ENCODE data around the gene ARMC9. TPM values are rescaled to one million over a fixed set of nuclear protein-coding genes. Genes with fewer than 3 reads are reported as not detected.
"Not testable (repeated sequence)": the region's sequence is repeated elsewhere in the genome, so short reads cannot be mapped to it uniquely, and the experiment has no call there.

ARMC9 gene
- total and polyA plus RNA-seq, 8 donors, result 4.5 to 114 (median 11.0) TPM

DNA sequence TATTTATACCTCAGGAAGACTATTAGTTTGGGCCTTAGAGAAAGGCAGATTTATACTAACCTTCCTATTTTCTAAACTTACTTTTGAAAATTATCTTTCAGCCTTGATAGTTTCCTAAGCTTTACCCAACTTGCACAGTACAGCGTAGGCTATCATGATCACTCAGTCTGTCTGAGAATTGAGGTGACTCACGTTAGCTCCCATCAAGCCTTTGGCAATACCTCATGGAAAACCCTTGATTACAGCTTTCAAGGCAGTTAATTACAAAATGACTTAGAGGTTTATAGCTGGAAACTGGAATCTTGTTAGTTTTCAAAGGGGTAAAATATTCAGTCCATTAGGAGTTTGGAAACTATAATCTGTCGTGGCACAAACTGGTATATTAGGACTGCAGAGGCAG is 26.4 kb upstream of the ARMC9 start:
- WGBS, 5 donors, result 75 to 96% (median 90%) methylated on average over 3 of the region's 3 CpGs
- Histone ChIP-seq H3K36me3 (peaks cover 4 to 85% (median 72%) of the 10 kb centered on the region in 4 donors), H3K4me1 (peaks cover 0 to 27% (median 0%) of the 10 kb centered on the region in 4 donors), H3K9me3 (no peaks in the 10 kb centered on the region), H3K27me3 (no peaks in the 10 kb centered on the region), H3K4me3 (no peak overlapping the region), H3K27ac (no peak overlapping the region)
- no peak for TF ChIP-seq POLR2A (IDR thresholded peaks at IDR 0.05)
- no peak for TF ChIP-seq POLR2AphosphoS5 (IDR thresholded peaks at IDR 0.05)
- no peak for TF ChIP-seq EP300 (IDR thresholded peaks at IDR 0.05)
- TF ChIP-seq, protein P1, sequence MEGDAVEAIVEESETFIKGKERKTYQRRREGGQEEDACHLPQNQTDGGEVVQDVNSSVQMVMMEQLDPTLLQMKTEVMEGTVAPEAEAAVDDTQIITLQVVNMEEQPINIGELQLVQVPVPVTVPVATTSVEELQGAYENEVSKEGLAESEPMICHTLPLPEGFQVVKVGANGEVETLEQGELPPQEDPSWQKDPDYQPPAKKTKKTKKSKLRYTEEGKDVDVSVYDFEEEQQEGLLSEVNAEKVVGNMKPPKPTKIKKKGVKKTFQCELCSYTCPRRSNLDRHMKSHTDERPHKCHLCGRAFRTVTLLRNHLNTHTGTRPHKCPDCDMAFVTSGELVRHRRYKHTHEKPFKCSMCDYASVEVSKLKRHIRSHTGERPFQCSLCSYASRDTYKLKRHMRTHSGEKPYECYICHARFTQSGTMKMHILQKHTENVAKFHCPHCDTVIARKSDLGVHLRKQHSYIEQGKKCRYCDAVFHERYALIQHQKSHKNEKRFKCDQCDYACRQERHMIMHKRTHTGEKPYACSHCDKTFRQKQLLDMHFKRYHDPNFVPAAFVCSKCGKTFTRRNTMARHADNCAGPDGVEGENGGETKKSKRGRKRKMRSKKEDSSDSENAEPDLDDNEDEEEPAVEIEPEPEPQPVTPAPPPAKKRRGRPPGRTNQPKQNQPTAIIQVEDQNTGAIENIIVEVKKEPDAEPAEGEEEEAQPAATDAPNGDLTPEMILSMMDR (IDR thresholded peaks at IDR 0.05), result no peak
- DNase-seq, result no peak
- intact Hi-C loops (cut with DNase I; ENCODE audit: low total_unique reads), result no loop called here

DNA sequence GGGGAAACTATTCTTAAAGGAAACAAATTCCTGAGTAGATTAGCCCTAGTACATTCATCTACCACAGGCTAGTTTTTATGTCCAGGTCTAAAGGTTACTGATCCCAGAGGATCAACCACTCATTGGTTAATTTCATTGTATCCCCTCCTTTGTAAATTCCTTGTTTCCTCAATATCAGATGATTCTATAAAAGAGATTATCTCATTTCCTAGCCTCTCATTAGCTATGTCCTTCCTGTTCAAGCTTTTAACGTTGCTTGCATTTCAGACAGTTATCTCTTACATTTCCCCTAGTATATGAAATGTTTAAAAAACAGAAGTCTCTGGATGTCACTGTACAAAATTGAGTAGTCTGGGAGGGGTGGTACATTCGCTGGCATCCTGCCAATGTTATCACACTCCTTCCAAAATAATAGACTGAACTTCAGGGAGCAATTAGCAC is 24.2 kb upstream of the ARMC9 start:
- Histone ChIP-seq H3K4me1 (peaks cover 0 to 23% (median 0%) of the 10 kb centered on the region in 4 donors), H3K36me3 (peaks cover 4 to 63% (median 56%) of the 10 kb centered on the region in 4 donors), H3K9me3 (no peaks in the 10 kb centered on the region), H3K27me3 (no peaks in the 10 kb centered on the region), H3K4me3 (no peak overlapping the region), H3K27ac (no peak overlapping the region)
- TF ChIP-seq POLR2A (IDR thresholded peaks at IDR 0.05) (no peak), POLR2AphosphoS5 (IDR thresholded peaks at IDR 0.05) (no peak), EP300 (IDR thresholded peaks at IDR 0.05) (no peak)
- TF ChIP-seq, protein P1 (IDR thresholded peaks at IDR 0.05), result no peak
- intact Hi-C loops (cut with DNase I; ENCODE audit: low total_unique reads), result no loop called here
- WGBS, 5 donors, result 35 to 57% (median 51%) methylated on average over 2 of the region's 2 CpGs
- no peak for DNase-seq

DNA sequence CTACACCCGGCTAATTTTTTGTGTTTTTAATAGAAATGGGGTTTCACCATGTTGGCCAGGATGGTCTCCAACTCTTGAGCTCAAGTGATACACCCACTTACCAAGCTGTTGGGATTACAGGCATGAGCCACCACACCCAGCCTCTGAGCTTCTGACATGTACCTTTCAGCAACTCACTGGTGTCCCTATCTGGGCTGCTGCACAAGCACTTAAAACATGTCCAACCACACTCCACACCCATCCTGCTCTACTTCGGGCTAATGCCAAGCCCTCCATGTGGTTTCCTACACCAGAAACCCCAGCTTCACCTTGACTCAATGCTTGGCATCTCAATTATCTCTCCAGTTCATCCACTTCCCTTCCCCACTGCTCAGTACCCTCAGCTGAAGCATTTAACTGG is 22.4 kb upstream of the ARMC9 start:
- 83 to 96% (median 88%) methylated on average over 2 of the region's 2 CpGs for WGBS, 5 donors
- no peak for DNase-seq

DNA sequence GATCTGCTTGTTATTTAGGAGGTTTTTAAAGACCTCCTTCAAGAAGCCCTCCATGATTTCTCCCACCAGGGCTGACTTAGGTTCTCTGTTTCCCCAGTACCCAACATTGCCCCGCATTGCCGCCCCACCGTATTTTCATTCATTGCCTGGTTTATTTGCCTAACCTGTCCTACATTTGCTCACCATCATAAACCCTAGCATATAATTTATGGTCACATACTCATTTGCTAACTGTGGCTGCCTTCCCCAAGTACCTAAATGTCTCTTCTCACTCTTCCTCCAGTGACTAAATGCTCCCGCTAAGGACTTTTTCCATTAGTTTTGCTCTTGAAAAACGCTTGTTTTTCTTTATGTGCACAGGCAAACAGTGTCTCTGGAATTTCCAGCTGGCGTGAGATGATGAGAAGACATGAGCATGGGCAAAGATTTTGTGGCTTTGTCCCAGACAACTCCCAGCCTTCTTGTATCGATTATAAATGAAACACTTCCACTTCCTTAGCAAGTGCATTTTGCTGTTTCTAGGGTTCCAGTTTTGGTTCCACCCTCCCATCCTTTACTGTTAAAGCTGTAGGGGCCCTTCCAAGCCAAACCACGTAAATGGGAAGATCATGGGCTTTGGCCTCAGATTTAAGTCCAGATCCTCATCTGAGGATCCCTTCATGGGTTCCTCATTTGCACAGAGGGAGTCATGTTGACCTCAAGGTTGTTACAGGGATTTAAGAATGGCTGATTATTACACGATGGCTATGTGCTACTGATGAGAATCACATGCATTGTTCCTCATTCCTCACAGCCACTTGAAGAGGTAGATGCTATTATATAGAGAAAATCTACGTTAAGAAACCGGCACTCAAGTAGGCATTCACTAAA is 21.0 kb upstream of the ARMC9 start:
- WGBS, 5 donors, result 84 to 89% (median 88%) methylated on average over 11 of the region's 11 CpGs
- no peak for DNase-seq
- no peaks in the 10 kb centered on the region for H3K9me3 ChIP-seq
- peaks cover 0 to 40% (median 2%) of the 10 kb centered on the region in 4 donors for H3K4me1 ChIP-seq
- intact Hi-C loops (cut with DNase I; ENCODE audit: low total_unique reads), result no loop called here
- no peak overlapping the region for H3K27ac ChIP-seq
- TF ChIP-seq POLR2A (IDR thresholded peaks at IDR 0.05), result no peak
- TF ChIP-seq, protein P1 (IDR thresholded peaks at IDR 0.05), result no peak
- no peak for TF ChIP-seq POLR2AphosphoS5 (IDR thresholded peaks at IDR 0.05)
- no peak for TF ChIP-seq EP300 (IDR thresholded peaks at IDR 0.05)
- H3K27me3 ChIP-seq, result no peaks in the 10 kb centered on the region
- H3K36me3 ChIP-seq, result peaks cover 4 to 34% (median 28%) of the 10 kb centered on the region in 4 donors
- no peak overlapping the region for H3K4me3 ChIP-seq

More for the DNA sequence above, 22.4 kb upstream of the ARMC9 start:
- Histone ChIP-seq H3K36me3 (peaks cover 4 to 46% (median 42%) of the 10 kb centered on the region in 4 donors), H3K27me3 (no peaks in the 10 kb centered on the region), H3K4me1 (peaks cover 0 to 32% (median 0%) of the 10 kb centered on the region in 4 donors), H3K27ac (no peak overlapping the region), H3K9me3 (no peaks in the 10 kb centered on the region), H3K4me3 (no peak overlapping the region)
- no peak for TF ChIP-seq EP300 (IDR thresholded peaks at IDR 0.05)
- TF ChIP-seq, protein P1 (IDR thresholded peaks at IDR 0.05), result no peak
- TF ChIP-seq POLR2AphosphoS5 (IDR thresholded peaks at IDR 0.05), result no peak
- no peak for TF ChIP-seq POLR2A (IDR thresholded peaks at IDR 0.05)
- intact Hi-C loops (cut with DNase I; ENCODE audit: low total_unique reads), result no loop called here

DNA sequence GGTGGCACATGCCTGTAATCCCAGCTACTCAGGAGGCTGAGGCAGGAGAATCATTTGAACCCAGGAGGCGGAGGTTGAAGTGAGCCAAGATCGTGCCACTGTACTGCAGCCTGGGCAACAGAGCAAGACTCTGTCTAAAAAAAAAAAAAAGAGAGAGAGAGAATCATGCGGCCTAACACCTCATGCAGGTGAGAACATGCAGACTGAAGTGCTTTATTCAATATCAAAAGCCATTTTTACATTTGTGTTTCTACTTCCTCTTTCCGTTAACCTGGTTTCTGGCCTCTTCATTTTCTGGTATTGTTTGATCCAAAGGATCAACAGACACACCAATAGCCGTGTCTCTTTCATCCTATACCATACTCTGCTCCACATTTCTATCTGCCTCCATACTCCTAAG is 19.6 kb upstream of the ARMC9 start:
- Histone ChIP-seq H3K4me1 (peaks cover 0 to 38% (median 2%) of the 10 kb centered on the region in 4 donors), H3K36me3 (peaks cover 0 to 22% (median 17%) of the 10 kb centered on the region in 4 donors)
- H3K27me3 ChIP-seq; H3K4me3 ChIP-seq; H3K27ac ChIP-seq; intact Hi-C loops (cut with DNase I; ENCODE audit: low total_unique reads); H3K9me3 ChIP-seq; DNase-seq: not testable (repeated sequence)
- WGBS, 5 donors, result 78 to 93% (median 80%) methylated on average over 5 of the region's 5 CpGs
